GM10248 (cell line): ENCODE measurements around the gene ZCCHC24.

Experiments used
- CTCF ChIA-PET: fragments of 300-600 bp; sonication (Branson Sonifier 250); formaldehyde crosslinking; extraction: SDS; loops from one replicate; lab custom pipeline; 2021; ENCODE audit warnings: antibody characterized with exemption; lab: Yijun Ruan, JAX
- POLR2A ChIA-PET: fragments of 350-650 bp; sonication (Branson Sonifier 250); formaldehyde crosslinking; extraction: SDS; loops from one replicate; lab custom pipeline; 2020; ENCODE audit warnings: antibody characterized with exemption; lab: Yijun Ruan, JAX
- DNase-seq: peaks from one replicate; pipeline ENCODE4 v3.0.0; 2012; ENCODE audit errors: extremely low spot score
- TF ChIP-seq, protein P1 (sequence below): IDR thresholded peaks from 2 replicates; pipeline ENCODE4 v1.5.1; 2012; ENCODE audit warnings: mild to moderate bottlenecking, low read depth; ENCODE audit errors: extremely low read depth, missing control alignments, control extremely low read depth

ZCCHC24 gene

DNA sequence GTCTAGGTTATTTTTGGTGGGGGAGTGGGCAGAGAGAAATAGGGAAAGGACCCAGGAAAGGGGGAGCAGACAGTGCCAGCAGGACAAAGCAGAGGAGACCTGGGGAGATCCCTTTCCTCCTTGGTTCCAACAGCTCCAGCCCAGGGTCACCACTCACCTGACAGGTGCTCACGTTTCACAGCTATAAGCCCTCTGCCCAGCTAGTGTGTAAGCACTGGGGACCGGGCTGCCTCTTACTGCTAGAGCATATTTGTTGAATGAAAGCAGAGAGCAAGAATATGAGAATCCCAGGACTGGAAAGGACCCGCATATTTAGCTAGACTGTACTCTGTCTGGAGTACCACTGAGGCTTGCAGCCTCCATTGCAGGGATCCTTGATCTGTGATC, 6.7 kb downstream of the ZCCHC24 start:
- POLR2A ChIA-PET: interaction anchor here (0.6 kb wide), 1 partner anchor 79 kb away, joined by 3 read pairs; no protein-coding TSS in a partner anchor
- CTCF ChIA-PET: interaction anchor here (1.2 to 1.5 kb wide), 4 partner anchors 9 to 64 kb away, joined by 3 to 4 read pairs (median 4); no protein-coding TSS in a partner anchor

DNA sequence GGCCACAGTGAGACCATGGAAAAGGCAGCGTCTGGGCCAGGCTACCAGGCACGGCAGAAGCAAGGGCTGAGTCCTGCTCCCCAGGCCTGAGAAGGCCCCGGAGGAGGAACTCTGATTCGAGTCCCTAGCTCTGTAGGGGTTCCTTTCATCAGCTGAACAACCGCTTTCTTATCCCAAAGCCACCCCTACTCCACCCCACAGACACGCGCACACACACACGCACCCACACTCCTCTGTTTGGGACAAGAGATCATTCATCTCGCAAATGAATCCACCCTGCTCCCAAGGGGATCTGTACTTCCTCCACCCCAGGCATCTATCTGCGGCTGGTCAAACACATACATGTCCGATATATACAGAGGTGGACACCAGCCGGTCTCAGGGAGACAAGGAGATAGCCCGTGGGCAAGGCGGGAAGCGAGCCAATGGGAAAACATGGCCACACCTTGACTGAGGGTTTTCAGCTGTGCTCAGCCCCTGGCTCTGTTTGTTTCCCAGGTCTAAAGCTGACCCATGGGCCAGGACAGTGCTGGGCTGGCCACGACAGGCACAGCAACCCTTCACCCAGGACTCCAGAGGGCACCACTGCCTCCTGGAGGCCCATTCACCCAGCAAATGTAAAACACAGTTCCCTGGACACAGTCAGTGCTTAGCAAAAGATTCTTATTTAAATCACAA, 7.3 kb downstream of the ZCCHC24 start:
- no peak for DNase-seq
- POLR2A ChIA-PET: no interaction called here
- TF ChIP-seq, protein P1, sequence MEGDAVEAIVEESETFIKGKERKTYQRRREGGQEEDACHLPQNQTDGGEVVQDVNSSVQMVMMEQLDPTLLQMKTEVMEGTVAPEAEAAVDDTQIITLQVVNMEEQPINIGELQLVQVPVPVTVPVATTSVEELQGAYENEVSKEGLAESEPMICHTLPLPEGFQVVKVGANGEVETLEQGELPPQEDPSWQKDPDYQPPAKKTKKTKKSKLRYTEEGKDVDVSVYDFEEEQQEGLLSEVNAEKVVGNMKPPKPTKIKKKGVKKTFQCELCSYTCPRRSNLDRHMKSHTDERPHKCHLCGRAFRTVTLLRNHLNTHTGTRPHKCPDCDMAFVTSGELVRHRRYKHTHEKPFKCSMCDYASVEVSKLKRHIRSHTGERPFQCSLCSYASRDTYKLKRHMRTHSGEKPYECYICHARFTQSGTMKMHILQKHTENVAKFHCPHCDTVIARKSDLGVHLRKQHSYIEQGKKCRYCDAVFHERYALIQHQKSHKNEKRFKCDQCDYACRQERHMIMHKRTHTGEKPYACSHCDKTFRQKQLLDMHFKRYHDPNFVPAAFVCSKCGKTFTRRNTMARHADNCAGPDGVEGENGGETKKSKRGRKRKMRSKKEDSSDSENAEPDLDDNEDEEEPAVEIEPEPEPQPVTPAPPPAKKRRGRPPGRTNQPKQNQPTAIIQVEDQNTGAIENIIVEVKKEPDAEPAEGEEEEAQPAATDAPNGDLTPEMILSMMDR: no peak
- CTCF ChIA-PET: interaction anchor here (1.2 to 1.5 kb wide), 4 partner anchors 9 to 64 kb away, joined by 3 to 4 read pairs (median 4); no protein-coding TSS in a partner anchor

More for the DNA sequence above, 6.7 kb downstream of the ZCCHC24 start:
- no peak for DNase-seq
- TF ChIP-seq, protein P1: no peak

DNA sequence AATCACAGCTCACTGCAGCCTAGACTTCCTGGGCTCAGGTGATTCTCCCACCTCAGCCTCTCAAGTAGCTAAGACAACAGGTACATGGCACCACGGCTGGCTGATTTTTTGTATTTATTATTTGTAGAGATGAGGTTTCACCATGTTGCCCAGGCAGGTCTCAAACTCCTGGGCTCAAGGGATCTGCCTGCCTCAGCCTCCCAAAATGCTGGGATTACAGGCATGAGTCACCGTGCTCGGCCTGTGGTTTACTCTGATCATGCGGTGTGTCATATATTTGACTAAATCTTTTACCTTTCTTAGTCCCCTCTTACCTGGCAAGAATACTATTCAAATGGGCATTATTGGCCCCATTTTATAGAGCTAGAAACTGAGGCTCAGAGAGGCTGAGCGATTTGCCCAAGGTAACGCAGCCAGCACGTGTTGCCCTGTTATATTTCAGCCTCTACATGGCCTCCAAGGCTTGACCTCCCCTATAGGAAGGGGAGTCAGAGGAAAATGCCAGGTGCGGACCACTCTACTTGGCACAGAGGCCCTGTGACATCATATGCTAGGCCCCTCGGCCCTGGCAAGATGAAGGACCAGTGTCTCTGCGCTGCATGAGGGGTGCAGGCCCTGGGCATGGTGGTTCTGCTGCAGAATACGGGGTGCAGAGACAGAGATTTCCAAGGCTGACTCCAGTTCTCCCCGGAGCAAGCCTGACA, 8.2 kb downstream of the ZCCHC24 start:
- no peak for DNase-seq
- ChIA-PET POLR2A (no interaction called here), CTCF (interaction anchor here (1.3 kb wide), 1 partner anchor 63 kb away, joined by 3 read pairs; no protein-coding TSS in a partner anchor)
- TF ChIP-seq, protein P1: no peak

DNA sequence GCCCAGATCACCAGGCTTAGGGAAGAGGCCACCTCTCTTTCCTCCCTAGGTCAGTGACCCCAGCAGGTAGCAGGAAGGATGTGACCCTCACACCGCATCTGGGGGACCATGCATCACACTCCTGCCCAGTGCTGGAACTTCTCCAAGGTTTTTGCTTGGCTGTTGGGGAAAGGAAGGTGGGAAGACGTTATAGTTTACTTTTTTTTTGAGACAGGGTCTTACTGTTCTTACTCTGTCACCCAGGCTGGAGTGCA, 8.6 kb downstream of the ZCCHC24 start:
- CTCF ChIA-PET: no interaction called here

DNA sequence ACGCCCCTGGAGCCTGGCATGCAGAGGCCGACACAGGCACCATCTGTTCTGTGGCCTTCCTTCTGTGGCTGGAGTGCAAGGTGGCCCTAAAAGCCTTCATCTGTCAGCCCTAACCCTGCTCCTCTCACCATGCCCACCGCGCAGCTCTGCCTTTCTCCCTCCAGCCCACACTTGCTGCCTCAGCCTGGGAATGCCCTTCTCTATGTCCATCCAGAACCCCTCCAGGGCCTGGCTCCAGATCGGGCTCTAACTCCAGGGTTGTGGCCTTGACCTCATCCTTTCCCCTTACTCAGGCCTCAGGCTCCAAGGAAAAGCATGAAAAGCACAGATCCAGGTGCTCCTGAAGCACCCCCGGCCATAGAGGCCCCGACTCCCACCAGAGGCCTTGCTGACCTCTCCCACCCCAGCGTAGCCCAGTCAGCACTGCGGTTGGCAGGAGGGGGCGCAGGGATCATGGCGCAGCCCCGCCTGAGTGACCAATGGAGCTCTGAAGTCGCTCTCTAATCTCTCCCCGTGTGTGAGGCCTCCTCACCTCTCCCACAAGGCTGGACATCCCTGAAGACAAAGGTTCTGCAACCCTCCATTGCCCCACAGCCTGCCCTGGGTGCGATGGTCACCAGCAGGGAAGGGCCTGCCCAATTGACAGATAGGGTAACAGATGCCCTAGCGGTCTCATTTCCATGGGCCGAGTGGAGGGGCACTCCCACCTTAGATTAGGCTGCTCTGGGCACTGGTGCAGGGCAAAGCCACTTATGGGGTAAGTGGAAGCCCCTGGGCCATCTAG, 9.2 kb downstream of the ZCCHC24 start:
- no peak for DNase-seq
- TF ChIP-seq, protein P1: no peak
- ChIA-PET CTCF (no interaction called here), POLR2A (no interaction called here)

More for the DNA sequence above, 8.6 kb downstream of the ZCCHC24 start:
- POLR2A ChIA-PET: no interaction called here
- DNase-seq: no peak
- TF ChIP-seq, protein P1: no peak
